HG02973 (cell line): Measurements from ENCODE around the gene TCAIM.
A peak's percentile ranks its signal among the peaks of the same experiment; 100 is the strongest.
"Not testable (repeated sequence)": the region's sequence is repeated elsewhere in the genome, so short reads cannot be mapped to it uniquely, and the experiment has no call there.

ENCODE experiments used
- ATAC-seq: cut with Tn5 transposase; IDR thresholded peaks from one replicate; pipeline ENCODE4 v1.9.1; 2021; ENCODE audit warnings: moderate library complexity; ENCODE audit not compliant: unreplicated experiment

TCAIM gene

DNA sequence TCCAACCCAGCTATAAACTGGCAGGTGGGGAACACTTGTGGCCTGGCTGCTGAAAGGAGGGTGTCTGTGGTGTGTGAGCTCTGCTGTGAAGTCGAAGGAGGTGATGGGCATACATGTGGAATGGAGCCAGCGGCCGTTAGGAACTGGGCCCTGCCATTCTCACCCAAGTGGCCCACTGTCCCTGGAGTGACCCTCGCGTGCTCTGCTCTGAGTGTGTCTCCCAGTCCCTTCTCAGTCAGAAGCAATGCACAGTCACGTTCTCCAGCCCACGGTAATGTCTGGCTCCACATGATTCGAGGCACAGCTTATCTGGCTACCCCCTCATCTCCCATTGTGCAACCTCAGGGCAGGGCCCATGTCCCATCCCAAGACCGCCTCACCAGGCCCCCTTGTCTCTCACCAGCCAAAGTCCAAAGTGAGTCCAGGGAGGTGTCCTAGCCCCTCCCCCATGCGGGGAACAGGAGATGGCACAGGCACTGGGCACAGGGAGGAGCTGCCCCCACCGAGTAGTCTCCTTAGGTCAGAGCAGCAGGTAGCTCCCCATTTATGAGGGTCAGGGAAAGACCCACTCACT is 76.0 kb downstream of the TCAIM start:
- no peak for ATAC-seq

- no peak for ATAC-seq
Measured at GRCh38 chr3:44415421-44415820, 76.9 kb downstream of the TCAIM start.

DNA sequence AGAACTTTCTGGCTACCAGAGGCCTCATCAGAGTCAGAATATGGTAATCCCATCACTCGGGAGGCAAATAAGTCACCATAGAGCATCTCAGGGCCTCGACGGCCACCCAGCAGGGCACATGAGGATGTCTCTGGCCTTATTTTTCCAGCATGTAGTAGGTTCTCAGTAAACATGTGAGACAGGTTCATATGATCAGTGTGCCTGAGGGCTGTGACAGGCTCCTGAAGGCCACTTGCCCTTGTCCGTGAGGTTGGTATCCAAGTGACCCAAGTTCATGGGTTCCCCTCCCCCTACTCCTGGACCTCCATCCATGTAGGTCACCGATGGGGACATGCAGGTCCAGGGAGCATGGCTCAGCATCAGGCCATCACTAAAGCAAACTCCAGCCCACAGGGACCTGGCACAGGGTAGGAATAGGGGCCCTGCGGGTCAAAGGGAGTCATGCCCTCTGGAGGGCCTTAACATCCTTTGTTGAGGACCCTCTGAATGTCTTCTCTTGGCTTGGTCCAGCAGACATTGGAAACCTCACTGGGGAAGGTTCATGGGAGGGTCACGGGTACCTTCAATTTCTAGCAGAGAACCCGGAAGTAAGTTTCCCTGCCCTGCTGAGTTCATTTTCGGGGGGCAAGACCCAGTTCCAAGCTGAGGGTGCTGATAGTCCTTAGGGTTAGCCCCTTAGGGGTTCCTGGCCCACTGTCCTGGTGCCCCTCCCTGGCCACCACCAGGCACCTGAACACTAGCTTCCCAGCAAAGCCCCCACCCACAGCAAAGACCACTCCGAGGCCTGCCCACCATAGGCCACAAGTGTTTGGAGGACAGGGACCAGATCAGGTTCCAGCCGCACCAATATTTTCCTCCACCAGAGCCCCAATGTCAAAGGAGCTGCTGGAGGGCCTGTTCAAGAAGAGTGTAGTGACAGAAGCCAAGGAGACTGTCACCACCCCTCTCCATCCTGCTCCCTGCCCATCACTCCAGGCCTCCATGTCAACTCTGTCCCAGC is 77.8 kb downstream of the TCAIM start:
- no peak for ATAC-seq

DNA sequence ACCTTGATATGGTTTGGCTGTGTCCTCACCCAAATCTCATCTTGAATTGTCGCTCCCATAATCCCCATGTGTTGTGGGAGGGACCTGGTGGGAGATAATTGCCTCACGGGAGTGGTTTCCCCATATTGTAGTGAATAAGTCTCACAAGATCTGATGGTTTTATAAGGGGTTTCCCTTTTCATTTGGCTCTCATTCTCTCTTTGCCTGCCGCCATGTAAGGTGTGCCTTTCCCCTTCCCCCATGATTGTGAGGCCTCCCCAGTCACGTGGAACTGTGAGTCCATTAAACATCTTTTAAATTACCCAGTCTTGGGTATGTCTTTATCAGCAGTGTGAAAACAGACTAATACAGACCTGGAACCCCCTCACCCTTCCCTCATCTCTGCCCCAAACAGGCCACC is 79.6 kb downstream of the TCAIM start:
- not testable (repeated sequence) for ATAC-seq

GRCh38 chr3:44418549-44418948 is 80.0 kb downstream of the TCAIM start:
- no peak for ATAC-seq

- ATAC-seq: no peak
Measured at GRCh38 chr3:44419116-44419922, 80.8 kb downstream of the TCAIM start.

DNA sequence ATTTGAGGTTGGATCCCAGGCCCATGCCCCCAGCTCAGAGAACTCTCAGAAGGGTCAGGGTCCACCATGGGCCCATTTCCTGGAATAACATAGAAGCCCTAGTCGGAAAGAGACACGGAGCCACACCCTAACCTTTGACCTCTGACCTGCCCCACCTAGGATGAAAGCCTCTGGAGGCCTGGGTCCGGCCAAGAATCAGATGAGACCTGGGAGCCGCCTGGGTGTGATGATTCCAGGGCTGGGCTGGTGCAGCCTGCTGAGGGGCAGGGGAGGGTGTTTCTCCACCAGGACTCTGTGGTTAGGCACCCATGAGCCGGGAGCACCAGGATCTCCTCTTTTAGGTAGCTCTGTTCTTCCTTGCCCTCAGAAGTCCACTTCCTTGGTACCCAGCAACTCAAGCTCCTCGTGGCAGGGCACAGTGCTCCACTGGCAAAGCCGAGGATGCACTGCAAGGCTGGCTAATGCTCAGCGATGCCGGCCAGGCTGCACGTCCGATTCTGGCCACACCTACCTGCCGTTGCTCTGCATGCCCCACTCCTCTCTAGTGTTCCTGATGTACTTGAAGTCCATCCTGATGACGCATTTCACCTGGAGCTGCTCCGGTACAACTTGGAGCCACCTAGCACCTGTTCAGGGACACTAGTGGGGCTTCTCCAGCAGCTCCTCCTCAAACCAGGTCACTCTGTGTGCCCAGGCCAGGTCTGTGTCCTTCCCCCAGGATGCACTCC is 81.5 kb downstream of the TCAIM start:
- no peak for ATAC-seq

- ATAC-seq: no peak
Measured at GRCh38 chr3:44420676-44421075, 82.1 kb downstream of the TCAIM start.

DNA sequence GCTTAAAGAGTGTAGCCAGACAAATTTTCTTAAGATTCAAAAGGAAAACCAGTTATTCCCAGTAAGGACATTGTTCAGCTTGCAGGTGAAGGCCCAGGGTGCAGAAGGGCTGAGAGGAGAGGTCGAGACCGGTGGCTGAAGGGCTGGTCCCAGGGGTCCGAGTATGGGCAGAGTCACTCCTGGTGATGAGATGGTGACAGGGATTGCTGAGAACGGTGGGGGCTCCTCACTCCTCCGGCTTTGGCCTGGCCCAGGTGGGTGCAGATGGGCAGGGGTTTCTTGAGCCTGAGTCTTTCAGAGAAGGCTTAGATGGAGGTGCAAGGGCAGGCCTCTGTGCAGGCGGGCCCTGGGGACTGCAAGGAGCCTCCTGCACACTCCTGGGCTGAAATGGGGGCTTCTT is 82.7 kb downstream of the TCAIM start:
- ATAC-seq: no peak

GRCh38 chr3:44424758-44425157 is 86.2 kb downstream of the TCAIM start:
- ATAC-seq: no peak

DNA sequence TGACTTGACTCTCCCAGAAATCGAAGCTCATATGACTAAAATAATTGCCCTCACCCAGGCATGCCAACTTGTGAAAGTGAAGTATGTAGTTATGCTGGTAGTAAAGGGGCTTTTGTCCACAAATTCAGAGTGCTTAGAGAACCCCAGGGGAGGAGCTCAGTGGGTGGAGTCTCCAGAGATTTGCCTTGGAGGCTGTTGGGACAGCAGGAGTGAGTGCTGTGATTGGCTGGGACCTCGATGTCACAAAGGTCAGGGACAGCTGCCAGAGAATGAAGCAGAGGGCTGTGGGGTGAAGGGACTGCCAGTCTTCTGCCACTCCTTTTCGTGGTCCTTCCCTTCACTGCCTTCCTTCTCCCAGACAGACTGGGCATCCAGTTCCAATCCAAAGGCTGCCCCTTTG is 89.1 kb downstream of the TCAIM start:
- no peak for ATAC-seq

DNA sequence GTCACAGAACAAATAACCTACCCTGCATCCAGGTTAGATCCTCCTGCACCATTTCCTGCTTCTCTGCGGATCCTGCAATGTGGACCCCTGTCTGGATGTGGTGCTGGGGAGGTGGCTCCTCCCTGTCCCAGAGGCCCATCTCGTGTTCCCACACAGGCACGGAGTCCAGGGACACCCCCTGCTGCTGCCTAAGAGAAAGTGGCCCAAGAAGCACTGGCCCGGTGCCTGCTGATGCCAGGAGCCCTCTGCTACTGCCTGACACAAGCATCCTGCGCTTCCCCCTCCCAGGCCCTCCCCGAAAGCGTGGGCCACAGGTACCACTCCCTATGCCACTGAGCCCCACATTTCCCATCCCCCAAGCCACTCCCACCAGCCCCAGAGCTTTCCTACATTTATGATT is 90.3 kb downstream of the TCAIM start:
- no peak for ATAC-seq

DNA sequence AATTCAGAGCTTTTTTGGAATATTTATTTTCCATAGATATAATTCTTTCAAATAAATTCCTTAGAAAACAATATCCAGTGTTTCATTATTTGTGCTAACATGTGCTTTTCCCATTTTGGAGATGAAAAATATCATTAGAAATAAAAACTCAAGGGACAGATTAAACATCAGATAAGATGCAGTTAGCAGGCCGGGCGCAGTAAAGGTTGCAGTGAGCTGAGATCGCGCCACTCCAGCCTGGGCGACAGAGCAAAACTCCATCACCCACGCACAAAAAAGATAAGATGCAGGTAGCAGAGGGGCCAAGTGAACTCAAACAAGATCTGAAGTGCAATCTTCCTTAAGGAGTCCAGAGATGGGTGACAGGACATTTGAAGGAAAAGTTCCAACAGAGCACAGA is 90.9 kb downstream of the TCAIM start:
- ATAC-seq: no peak

- no peak for ATAC-seq
Measured at GRCh38 chr3:44430466-44430865, 91.9 kb downstream of the TCAIM start.

DNA sequence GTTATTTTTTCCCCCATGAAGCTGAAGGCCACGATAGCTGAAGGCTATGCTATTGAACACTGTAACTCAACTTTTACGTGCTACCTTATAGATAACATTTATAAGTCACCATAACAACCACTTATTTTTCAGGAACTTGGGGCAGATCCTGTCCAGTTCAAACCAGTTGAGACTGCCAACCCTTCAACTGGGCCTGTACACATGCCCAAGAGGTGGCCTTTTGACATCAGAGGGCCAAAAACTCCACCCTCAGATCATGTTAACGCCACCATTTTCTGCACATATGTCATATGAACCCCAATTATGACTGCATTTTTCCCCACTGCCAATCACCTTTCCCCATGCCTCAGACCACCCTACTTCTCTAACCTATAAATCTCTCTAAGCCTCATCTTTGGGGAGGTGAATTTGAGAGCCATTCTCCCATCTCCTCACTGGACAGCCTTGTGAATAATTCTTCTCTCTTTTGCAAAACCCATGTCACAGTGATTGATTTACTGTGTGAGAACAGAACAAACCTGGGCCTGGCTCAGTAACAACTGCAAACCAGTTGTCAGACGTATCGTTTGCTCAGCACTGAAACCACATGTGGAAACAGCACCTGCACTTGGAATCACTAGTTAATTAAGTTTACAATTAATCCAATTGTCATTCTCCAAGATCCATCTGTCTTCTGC is 96.4 kb downstream of the TCAIM start:
- ATAC-seq: no peak

GRCh38 chr3:44436181-44436580 is 97.6 kb downstream of the TCAIM start:
- no peak for ATAC-seq

DNA sequence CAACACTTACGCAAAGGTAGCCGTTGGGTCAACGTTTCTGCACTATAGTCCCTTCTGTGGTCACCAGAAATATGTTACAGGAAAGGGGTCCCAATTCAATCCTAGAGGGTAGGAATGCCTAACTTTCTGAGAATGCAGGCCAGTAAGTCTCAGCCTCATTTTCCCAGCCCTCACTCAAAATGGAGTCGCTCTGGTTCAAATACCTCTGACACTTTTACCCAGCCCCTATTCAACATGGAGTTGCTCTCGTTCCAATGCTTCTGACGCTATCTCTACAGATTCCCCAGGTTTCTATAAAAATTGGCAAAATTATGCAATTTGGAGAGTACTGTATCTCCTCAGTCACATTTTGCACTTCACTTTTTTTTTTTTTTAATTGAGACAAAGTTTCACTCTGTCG is 99.2 kb downstream of the TCAIM start:
- no peak for ATAC-seq

- ATAC-seq: peak; percentile 94
Measured at GRCh38 chr3:44439499-44440295, 101.1 kb downstream of the TCAIM start.

DNA sequence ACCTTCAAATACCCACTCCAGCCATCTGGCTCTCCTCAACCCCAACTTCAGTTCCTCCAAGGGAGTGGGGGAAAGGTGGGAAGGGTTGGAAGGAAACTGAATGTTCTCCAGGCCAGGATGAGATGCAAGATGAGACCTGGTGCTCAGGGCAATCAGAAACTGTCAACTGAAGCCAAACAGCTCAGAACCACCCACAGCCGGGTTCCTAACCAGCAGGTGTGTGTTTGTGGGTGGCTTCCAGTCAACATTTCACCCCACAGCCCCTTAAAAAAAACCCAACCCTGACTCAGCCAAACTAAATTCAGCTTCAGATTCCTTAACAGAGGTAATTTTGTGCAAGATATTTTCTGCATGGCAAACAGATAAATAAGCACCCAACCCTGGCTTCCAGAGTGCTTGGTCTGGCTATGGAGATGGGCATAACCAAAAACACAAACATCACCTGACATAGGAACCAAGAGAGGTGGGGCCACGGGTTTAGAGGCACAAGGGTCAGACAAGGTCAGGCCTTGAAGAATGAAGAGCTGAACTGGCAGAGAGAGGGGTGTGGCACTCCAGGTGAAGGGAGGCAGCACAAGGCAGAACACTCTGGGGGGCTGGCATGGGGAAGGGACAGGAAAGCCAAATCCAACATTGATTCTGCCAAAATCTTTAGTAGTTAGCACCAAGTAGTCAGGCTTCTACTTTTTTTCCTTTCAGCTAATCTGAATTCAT is 104.2 kb downstream of the TCAIM start:
- no peak for ATAC-seq
